ENCODE measurements around the gene UBR4.

UBR4 gene

DNA sequence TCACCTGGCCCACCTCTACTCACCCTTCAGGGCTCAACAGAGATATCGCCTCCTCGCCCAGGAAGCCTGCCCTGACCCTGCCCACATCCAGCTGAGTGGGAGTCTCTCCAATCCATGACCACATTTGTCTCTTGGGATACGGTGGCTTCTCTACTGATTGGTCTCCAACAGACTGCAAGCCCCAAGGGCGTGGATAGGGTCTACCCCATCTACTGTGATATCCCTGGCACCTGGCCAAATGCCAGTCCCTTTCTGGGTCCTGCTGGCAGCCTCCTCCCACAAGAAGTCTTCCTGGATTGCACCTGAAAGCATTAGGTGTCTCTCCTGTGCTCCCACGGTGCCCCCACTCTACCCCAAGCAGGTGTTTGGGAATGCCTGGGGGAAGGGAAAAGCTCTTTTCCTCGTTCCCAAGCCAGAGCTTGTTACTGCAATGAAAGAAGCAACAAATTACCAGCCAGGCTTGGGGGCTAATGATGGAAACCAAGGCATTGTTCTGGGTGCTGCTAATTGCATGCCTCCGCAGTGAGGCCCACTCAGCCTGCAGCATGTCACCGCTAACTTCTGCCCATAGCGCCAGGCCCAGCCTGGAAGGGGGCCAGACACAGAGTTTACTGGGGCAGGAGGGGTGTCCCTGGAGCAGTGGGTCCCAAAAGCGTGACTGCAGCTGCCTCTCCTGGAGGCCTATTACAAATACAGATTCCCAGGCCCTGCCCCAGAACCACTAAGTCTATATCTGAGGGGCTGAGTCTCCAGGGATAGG lies 162.9 kb downstream of the UBR4 start:
- no peak for DNase-seq

DNA sequence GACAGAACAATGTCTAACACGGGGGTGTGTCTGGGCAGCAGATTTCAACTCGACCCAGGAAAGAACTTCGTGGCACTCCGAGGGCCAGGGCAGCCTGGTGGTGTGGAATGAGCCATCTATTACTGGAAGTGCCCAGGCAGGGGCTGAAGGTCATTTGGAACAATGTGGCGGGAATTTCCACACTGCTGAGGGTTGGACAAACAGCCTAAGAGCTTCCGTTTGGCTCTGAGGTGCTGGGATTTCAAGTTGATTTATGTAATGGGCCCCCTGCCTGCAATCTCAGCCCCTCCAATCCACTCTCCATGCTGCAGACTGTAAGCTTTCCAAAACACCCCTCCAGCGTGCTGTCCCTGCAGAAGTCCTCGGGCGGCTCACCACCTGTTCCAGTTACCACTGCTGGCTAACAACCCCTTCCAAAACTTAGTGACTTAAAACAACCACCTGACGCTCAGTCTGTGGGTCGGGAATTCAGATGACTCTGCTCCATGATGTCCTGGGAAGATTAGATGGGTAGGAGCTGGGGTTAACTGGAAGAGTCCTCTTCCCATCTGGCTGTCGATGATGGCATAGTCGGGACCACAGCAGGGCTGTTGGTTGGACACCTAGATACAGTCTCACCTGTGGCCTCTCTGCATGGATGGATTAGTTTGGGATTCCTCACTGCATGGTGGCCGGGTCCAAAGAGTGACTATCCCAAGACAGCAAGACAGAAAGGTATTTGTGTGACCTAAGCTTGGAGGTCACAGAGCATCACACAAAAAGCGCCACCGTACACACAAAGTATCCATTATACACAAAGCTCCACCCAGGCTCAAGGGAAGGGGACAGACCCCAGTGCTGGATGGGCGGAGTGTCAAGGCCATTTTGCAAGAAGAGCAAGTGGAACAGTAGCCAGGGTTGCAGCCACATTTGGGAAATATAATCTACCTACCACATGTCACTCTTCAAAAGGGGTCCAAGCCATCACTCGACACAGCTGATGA lies 163.9 kb downstream of the UBR4 start:
- DNase-seq = no peak

DNA sequence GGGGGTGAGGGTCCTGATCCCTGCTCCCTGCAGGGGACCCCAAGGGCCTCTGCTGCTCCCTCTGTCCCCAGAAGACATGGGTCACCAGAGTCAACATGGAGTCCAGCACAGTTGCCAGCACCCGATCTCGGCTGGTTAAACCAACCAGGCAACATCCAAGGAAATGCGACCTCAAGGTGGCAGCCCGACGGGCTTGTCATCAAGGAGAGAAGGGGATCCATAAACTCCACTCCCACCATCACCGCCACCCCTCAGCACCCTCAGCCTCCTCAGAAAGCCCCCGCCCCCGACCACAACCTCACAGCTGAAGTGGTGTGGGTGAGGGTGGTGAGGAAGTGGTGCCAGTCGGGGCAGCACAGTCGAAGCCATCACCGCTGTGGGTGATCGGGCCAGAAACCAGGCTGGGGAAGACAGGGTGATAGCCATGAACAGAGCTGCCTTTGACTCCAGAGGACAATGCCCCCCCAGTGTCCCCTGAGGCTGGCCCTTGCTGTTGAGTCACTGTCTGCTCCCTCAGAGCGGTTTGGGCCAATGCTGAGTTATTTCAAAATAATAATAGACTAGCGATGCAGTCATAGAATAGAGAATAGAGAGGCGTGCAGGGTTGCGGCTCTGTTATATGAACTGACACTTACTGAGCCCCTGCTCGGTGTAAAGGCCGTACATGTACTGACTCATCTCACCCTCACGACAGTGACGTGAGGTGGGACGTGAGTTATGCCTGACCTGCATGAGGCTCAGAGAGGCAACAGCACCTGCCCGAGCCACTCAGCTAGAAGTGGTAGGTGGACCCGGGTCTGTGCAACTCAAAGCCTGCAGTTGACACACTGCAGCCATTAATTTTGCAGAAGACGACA lies 164.9 kb downstream of the UBR4 start:
- DNase-seq = peak; percentile 12

DNA sequence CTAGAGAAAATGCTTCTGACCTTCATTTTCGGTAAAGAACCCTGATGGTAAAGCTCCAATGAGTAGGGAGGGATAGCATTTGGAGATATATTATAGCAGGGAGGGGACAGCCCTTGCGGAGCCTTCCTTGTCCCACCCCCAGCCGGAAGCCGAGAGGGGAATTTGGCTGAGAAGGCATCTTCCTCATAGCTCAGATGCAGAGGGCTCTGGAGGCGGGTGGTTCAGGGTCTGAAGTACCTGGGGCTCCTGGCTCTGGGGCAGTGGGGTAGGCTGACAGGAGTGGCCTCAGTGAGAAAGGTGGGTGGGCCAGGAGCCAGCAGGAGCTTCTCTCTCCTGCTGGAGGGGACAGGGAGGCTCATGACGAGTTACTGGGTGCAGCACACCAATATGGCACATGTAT lies 165.6 kb downstream of the UBR4 start:
- DNase-seq = no peak

DNA sequence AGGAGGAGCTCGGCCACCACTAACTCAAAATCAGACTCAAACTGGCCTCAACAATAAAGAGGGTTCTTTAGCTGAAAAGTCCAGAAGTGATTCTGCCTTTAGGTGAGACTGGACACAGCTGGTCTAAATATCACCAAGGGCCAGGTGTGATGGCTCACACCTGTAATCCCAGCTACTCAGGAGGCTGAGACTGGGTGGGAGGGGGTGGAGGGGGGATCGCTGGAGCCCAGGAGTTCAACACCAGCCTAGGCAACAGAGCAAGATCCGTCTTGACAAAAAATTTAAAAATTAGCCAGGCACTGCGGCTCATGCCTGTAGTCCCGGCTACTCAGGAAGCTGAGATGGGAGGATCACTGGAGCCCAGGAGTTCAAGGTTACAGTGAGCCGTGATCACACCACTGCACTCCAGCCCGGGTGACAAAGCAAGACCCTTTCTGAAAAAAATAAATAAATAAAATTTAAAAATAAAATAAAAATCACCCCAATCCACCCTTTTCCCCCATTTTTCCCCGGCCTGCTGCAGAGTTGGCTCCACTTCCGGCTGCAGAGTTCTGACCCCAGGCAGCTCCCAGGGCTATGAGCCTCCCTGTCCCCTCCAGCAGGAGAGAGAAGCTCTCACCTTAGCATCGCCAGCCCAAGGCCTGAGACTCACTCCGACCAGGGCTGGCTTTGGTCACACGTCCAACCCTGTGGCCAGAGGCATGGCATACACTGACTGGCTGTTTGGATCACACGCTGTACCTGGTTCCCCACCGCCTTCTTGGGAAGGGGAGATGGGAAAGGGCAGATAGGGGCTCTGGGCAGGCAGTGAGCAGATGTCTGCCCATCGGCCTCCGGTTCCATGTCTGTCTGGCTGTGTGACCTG lies 166.3 kb downstream of the UBR4 start:
- DNase-seq = no peak

DNA sequence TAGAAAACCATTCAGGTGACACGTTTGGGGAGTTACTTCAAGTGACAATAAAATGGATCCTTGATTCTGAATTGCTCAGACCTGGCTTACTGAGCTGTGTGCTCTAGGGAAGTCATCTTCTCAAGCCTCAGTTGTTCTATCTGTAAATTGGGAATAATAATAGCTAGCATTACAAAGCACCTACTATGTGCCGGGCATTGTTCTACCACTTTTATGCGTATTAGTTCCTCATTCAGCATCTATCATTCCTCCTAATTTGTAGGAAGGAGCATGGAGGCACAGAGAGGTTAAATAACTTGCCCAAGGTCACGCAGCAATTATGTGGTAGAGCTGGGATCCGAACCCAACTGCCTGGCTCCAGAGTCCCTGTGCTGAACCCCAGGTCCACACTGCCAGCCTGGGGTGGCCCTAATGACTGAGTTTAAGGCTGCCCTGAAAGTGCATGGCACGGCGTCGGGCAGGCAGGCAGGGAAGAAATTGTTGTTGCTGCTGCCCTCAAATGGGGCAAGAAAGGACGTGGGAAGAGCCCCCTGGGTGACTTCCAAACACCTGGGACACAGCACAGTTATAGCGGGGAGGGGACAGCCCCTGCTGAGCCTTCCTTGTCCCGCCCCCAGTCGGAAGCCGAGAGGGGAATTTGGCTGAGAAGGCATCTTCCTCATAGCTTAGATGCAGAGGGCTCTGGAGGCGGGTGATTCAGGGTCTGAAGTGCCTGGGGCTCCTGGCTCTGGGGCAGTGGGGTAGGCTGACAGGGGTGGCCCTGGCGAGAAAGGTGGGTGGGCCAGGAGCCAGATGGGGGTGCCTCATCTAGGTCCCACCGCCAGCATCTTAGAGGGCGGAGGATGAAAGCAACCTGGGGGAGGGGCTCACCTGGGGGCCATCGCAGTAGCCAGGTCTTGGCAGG lies 167.1 kb downstream of the UBR4 start:
- DNase-seq = peak; percentile 40

DNA sequence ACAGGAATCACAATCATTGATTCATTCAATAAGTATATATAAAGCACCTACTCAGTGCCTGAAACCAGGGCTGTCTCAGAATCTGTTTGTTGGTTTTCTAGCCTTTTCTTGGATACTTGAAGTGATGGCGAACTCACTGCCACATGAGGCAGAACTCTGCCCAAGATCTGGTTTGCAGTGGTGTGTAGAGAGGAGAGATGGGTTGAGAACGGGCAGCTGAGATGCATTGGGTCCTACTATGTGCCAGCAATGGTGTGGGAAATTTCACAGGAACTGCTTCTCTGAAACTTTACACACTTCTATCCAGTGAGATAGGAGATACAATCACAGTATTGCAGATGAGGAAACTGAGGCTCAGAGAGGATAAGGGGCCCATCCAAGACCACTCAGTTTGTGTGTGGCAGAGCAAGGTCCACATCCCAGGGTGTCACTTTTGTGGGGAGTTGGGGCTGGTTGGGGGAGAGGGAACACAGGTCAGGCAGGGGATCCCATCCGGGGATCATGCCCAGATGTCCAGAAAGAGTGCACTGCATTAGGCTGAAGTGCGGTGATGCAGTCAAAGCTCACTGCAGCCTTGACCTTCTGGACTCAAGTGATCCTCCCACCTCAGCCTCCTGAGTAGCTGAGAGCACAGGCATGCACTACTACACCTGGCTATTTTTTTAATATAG lies 169.9 kb downstream of the UBR4 start:
- DNase-seq = no peak

DNA sequence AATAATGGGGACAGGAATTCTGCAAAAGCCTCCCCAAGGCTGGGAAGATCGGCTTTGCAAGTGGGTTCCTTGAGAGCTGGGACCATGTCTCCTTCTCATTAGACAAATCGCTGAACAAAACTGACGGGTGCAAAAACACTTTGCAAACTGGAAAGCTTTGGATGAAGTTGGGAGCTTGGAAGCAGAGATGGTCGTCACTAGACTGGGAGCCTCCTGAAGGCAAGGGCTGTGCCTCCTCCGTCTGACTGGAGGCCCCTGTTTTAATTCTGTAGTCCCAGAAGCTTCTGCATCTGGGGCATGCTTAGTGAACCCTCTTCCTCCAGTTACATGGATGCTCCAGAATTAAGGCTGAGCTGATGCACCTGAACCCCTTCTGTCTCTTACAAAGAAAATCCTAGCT lies 171.3 kb downstream of the UBR4 start:
- DNase-seq = no peak

DNA sequence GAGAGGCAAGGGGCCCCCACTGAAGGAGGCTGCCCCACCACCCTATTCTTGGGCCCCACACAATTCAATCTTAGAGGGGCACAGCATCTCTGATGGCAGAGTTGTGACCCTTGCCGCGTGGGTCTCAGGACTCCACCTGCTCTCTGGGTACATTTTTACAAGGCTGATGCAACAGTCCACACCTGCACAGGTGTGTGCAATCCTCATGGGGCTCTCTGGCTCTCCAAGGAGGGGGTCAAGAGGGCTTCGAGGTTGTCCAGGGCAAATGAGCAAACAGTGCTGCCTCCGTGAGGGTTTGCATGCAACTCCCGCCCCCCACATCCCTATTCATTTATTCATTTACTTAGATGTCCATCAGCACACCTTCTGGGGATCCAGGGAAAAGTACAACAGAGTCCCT lies 172.0 kb downstream of the UBR4 start:
- DNase-seq = no peak

DNA sequence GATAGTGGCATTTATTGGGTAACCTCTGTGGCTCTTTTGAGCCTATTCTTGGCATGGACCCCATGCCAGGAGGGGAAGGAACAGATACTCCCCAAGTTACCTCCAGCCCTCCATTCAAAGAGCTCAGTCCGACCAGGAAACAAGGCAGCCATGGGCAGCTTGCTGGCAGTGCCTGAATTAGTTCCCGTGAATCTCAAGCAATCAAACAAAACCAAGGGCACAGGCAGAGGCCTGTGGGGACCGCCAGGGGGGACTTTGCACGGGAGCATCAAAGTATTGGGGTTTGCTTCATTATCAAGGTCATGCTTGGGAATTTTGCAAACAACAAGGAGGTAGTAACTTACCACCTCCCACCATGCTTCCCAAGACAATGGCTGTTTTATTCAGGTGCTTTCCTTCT lies 172.4 kb downstream of the UBR4 start:
- no peak for DNase-seq

DNA sequence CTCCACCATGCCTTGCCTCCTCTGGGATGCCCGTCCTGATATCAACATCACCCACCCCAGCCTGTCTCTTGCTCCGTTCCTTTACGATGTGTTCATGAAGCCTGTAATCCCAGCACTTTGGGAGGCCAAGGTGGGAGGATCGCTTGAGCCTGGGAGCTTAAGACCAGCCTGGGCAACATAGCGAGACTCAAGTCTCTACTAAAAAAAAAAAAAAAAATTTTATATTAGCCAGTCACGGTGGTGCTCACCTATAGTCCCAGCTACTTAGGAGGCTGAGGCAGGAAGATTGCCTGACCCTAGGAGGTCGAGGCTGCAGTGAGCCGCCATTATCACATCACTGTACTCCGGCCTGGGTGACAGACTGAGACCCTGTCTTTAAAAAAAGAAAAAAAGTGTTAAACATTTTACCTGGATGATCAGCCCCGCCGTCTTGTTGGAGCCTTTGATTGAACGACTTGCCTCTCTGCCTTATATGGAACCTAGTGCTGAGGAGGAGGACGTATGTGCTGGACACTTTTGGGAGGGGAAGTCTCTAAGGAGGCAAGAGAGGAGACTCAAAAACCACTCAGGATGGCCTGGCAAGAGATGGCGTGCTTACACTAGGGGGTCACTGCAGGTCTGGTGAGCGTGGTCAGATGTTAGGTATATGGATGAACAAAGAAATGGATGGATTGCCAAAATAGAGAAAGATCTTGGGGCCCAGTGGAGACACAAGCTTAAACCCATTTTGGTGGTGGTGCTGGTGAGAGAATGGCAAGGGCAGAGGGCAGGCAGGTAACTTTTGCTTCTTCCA lies 173.1 kb downstream of the UBR4 start:
- no peak for DNase-seq

DNA sequence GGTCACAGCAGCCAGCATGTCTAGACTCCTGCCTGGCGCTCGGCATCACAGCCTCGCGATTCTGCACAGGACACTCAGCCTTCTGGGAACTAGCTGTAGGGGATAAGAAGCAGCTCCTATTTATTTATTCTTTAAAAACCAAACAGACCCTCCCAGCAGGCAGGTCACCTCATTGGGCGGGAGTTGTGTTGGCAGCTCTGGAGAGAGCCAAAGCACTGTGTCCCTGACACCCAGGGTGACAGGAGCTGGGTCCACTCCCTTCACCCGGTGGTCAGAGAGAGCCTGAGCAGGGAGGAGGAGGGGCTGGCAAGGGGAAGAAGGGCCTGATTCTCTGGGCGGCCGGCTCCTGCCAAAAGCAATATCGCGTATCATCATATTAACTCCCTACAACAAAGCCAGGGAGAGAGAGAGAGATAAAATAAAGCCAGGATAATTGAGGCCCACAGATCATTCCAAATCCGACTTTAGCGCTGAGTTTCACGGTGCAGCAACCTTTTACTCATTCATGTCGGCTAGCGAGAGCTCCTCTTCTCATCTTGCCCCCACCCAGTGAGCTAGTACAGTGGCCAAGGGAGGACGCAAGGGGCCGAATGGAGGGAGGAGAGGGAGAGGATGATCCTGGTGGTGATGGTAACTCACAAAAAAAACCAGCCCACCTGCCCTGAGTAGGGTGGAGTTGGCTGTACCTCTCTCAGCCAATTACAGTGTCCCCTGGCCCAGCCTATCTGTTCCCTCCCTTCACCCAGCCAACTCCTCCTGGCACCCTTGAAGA lies 173.8 kb downstream of the UBR4 start:
- DNase-seq = no peak

DNA sequence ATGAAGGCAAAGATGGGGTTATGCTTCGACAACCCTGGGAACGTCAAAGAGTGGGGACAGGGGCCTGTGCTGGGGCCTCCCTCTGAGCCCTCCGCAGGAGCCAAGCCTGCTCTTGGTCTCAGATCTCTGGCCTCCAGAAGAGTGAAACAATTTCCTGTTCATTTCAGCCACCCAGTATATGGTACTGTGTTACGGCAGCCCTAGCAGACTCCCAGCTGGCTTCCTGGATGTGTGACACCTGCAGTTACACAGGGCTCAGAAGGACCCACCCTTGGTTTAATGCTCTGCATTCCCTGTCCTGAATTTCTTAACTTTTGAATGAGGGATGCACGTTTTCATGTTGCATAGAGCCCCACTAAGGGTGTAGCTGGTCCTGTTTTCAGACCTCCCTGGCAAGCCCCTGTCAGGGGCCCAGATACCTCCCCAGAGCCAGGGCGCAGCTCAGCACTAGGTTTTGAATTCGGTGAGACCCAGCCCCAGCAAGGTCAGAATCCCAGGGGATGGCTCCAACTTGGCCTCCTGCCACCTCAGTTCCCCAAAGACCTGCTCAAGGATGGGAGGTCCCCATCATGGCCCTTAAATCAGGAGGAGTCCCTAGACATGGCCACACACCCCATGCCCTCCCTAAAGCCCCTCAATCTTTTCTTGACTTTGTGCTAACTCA lies 174.6 kb downstream of the UBR4 start:
- DNase-seq = no peak

DNA sequence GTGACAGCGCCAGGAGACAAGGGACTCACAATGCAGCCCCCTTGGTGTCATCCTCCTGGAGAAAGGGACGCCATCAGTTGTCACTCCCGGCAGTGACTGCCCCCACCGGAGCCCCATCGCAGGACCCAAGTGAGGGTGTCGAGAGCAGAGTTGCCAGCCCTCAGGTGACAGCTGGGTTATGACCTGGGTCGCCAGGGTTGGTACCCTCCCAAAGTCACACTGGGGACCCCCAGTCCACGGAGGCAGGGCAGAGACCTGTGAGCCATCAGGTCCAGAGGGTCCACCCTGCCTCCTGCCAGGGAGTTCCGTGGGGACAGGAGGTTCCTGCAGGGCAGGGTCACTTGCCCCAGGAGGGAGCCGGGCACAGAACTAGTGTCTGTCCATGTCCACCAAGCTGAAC lies 175.3 kb downstream of the UBR4 start:
- no peak for DNase-seq

DNA sequence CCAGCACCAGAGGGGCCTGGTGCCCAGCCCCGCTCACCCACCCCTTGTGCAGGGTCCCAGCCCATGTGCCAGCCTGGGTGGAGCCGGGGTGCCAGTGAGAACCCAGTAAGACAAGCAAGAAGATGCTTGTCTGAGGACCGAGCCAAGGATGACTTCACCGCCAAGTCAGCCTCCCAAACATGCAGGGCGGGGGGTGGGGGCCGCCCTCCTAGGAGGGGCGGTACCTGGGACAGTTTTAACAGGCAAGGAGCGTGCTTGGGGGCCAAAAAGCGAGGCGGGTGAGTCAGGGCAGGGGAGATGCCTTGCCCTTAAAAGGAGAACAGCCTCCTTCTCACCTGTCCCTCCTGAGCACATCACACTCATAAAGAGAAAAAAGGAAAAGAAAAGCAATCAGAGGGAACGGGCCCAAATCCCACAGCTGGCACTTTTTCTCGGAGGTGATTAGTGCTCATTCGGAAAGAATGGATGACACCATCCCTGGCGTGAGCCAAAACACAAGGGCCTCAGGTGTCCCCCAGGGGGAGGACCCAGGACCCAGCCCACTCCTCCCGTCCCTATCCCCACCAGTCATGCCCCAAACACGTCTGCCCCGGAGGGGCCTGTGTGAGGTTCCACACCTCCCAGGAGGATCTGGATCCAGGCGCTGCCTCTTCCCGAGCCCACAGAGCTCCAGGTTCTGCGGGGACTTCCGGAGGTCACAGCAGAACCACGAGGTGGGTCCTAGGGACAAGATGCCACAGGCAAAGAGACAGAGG lies 176.0 kb downstream of the UBR4 start:
- DNase-seq = no peak

DNA sequence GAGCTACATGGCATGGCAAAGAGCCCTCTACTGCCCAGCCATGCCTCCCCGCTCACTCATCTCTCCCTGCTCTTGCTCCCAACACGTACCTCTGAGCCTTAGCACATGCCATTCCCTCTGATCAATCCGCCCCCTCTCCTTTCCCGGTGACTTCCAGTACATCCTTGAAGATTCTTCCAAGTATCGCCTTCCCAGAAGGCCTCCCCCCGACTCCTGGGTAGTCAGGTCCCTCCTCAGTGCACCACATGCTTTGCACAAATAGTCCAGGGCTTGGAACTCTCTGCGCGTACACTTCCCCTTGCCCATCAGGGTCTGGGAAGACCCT lies 176.6 kb downstream of the UBR4 start:
- DNase-seq = no peak

DNA sequence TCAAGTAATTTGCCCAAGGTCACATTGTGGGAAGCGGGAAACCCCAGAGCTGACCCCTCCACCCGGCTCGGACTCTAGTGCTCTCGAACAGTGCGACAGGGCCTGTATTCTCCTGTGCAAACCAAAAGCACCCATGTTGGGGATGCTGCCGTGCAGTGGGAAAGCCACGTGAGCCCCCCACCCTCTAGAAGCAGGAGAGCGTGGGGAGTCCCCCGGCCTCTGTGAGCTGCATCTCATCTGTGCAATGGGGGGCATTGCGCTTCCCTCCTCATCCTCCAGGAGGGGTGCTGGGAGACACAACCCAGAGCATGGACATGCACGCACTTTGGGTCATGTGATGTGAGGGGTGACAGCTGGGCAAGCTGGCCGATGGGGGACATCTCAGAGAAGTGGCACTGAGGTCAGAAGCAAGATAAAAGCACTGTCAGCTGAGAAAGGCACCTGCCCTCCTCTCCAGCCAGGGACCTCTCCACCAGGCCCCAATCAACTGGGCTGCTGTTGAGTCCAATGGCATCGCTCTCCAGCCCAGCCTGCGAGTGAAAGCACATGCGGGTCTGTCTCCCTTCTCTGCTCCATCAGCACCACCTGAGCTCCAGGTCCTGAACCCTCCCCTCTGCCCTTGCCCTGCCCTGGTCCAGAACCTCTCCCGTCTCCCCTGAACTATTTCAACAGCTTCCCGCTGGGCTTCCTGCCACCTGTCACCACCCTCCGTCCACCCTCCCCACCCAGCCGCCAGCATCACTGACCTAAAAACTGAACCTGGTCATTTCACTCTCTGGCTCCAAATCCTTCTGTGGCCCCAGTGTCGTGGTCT lies 177.2 kb downstream of the UBR4 start:
- no peak for DNase-seq

Data from stimulated activated CD4-positive, alpha-beta T cell treated with anti-CD3 and anti-CD28 coated beads, Interleukin-4, amount 100 ng/mL, for 24 hours (primary cell).